Fibroblast of skin of left biceps (primary cell): Measurements from ENCODE around the gene CD33.
"Not testable (repeated sequence)": the region's sequence is repeated elsewhere in the genome, so short reads cannot be mapped to it uniquely, and the experiment has no call there.

Source experiments
- DNase-seq, 2 experiments: peaks; one replicate each; pipeline ENCODE4 v3.0.0-alpha.2; 2013; ENCODE audit warnings: low read depth in 2 of 2

The CD33 gene

GRCh38 chr19:51210191-51210784, 14.6 kb upstream of the CD33 start:
- no peak for DNase-seq

GRCh38 chr19:51210874-51211361, 14.0 kb upstream of the CD33 start:
- DNase-seq = not testable (repeated sequence)

GRCh38 chr19:51211833-51212232, 13.0 kb upstream of the CD33 start:
- DNase-seq = no peak

GRCh38 chr19:51219307-51219706, 5.6 kb upstream of the CD33 start:
- no peak for DNase-seq

GRCh38 chr19:51219971-51220370, 4.9 kb upstream of the CD33 start:
- DNase-seq = no peak

- DNase-seq = no peak
These were observed 3.9 kb upstream of the CD33 start for GRCh38 chr19:51220996-51221395.

GRCh38 chr19:51224163-51224641, 678 bp upstream of the CD33 start:
- DNase-seq = no peak

- no peak for DNase-seq
These were observed 1.2 kb downstream of the CD33 start for GRCh38 chr19:51226067-51226466.

GRCh38 chr19:51227326-51227725, 2.4 kb downstream of the CD33 start:
- no peak for DNase-seq

- no peak for DNase-seq
These were observed 3.1 kb downstream of the CD33 start for GRCh38 chr19:51227966-51228365.

GRCh38 chr19:51240866-51241265, 16.0 kb downstream of the CD33 start:
- no peak for DNase-seq

- DNase-seq = no peak
These were observed 18.2 kb downstream of the CD33 start for GRCh38 chr19:51242881-51243630.

- DNase-seq = no peak
These were observed 21.3 kb downstream of the CD33 start for GRCh38 chr19:51246164-51246552.

- no peak for DNase-seq
These were observed 23.2 kb downstream of the CD33 start for GRCh38 chr19:51247972-51248590.

- DNase-seq = no peak
These were observed 26.0 kb downstream of the CD33 start, which contains the start of gene SIGLECL1 for GRCh38 chr19:51250786-51251467. TSS of gene SIGLECL1 (plus strand) at chr19:51251080. CDS start at chr19:51264073, 12,993 bp downstream.

- no peak for DNase-seq
These were observed 26.6 kb downstream of the CD33 start for GRCh38 chr19:51251468-51251820.

GRCh38 chr19:51252306-51253079, 27.6 kb downstream of the CD33 start:
- no peak for DNase-seq

- no peak for DNase-seq
These were observed 28.4 kb downstream of the CD33 start for GRCh38 chr19:51253088-51253806.

GRCh38 chr19:51256155-51256625, 31.3 kb downstream of the CD33 start:
- no peak for DNase-seq

GRCh38 chr19:51257471-51257870, 32.6 kb downstream of the CD33 start:
- DNase-seq = no peak
